GM12878 (cell line): ENCODE results near the gene CSTPP1. TPM values are rescaled to one million over a fixed set of nuclear protein-coding genes. Genes with fewer than 3 reads are reported as not detected.

Experiments used
- ATAC-seq: fragments of 200-7000 bp; cut with Tn5 transposase; 3 replicates; pipeline ENCODE4 v1.9.1; 2020; ENCODE audit warnings: mild to moderate bottlenecking, moderate library complexity
- BruUV-seq: library from RNA; stranded (reverse); fragments of 400-500 nt; replicated peaks from 2 replicates; lab custom pipeline; 2021; lab: Mats Ljungman, UMichigan
- CTCF ChIA-PET: fragments of 300-600 bp; sonication (Branson Sonifier 250); formaldehyde crosslinking; extraction: SDS; loops from one replicate; lab custom pipeline; 2021; ENCODE audit warnings: inconsistent platforms; lab: Yijun Ruan, JAX
- POLR2A ChIA-PET: fragments of 350-600 bp; formaldehyde crosslinking; extraction: SDS; loops from one replicate; lab custom pipeline; 2021; ENCODE audit warnings: inconsistent platforms; lab: Charles Lee
- RAD21 ChIA-PET: fragments of 300-600 bp; sonication (Branson Sonifier 250); formaldehyde crosslinking; loops from one replicate; lab custom pipeline; 2023; ENCODE audit warnings: antibody characterized with exemption; ENCODE audit not compliant: unreplicated experiment; lab: Charles Lee
- SMC1A ChIA-PET: fragments of 300-600 bp; sonication (Branson Sonifier 250); formaldehyde crosslinking; loops from one replicate; lab custom pipeline; 2023; ENCODE audit not compliant: unreplicated experiment, uncharacterized antibody; lab: Charles Lee
- DNase-seq: peaks from one replicate; pipeline ENCODE4 v3.0.0-alpha.2; 2011; ENCODE audit warnings: low read depth, low spot score
- FAIRE-seq: peaks from 3 replicates; lab custom pipeline; 2011; peaks lifted over from hg19 to GRCh38; lab: Jason Lieb, UNC
- H2AFZ ChIP-seq: 2 replicates; pipeline ENCODE4 v1.6.0; 2011; ENCODE audit warnings: low read depth, low read length, control low read depth; ENCODE audit not compliant: control insufficient read depth
- H3K27ac ChIP-seq: 2 replicates; pipeline ENCODE4 v1.5.1; 2011; ENCODE audit warnings: control low read depth; ENCODE audit not compliant: control insufficient read depth, insufficient read depth
- H3K27me3 ChIP-seq, 2 experiments: replicated peaks in 1 of 2; 2 replicates each; pipeline versions ENCODE4 v1.6.0 to v1.6.1; 2011; ENCODE audit warnings: low read length in 1 of 2; ENCODE audit not compliant: control insufficient read depth in 2 of 2, insufficient read depth in 2 of 2
- H3K36me3 ChIP-seq, 2 experiments: 2 replicates each; pipeline ENCODE4 v1.5.1; 2011; ENCODE audit warnings: low read length in 1 of 2; ENCODE audit not compliant: control insufficient read depth in 2 of 2, insufficient read depth in 2 of 2
- H3K4me1 ChIP-seq: 2 replicates; pipeline ENCODE4 v1.6.1; 2011; ENCODE audit warnings: mild to moderate bottlenecking, low read length, moderate library complexity, mixed read lengths; ENCODE audit not compliant: control insufficient read depth, insufficient read depth
- H3K4me2 ChIP-seq: 2 replicates; pipeline ENCODE4 v1.6.0; 2011; ENCODE audit warnings: control low read depth; ENCODE audit not compliant: control insufficient read depth, insufficient read depth
- H3K4me3 ChIP-seq: fragments of 200-600 bp; sonication (generic); 2 replicates; pipeline ENCODE4 v1.5.1; 2016
- H3K79me2 ChIP-seq: 2 replicates; pipeline ENCODE4 v1.6.0; 2011; ENCODE audit warnings: low read length; ENCODE audit not compliant: control insufficient read depth, insufficient read depth
- H3K9ac ChIP-seq: 2 replicates; pipeline ENCODE4 v1.8.0; 2011; ENCODE audit warnings: low read length, control low read depth, mixed read lengths; ENCODE audit not compliant: control insufficient read depth, insufficient read depth
- H3K9me3 ChIP-seq: replicated peaks from 3 replicates; pipeline ENCODE4 v1.5.1; 2011; ENCODE audit warnings: mild to moderate bottlenecking, low read length; ENCODE audit not compliant: control insufficient read depth, insufficient read depth
- H4K20me1 ChIP-seq: 2 replicates; pipeline ENCODE4 v1.6.0; 2011; ENCODE audit not compliant: control insufficient read depth, insufficient read depth
- ATF3 ChIP-seq: IDR thresholded peaks from 2 replicates; pipeline ENCODE4 v1.6.1; 2011; ENCODE audit warnings: low read depth, mild to moderate bottlenecking, low read length, moderate library complexity, borderline replicate concordance; ENCODE audit errors: extremely low read depth
- ELK1 ChIP-seq: IDR thresholded peaks from 2 replicates; pipeline ENCODE4 v1.6.1; 2012; ENCODE audit warnings: low read depth, low read length, improper control_type of control experiment
- IRF4 ChIP-seq: IDR thresholded peaks from 2 replicates; pipeline ENCODE4 v1.6.1; 2011; ENCODE audit warnings: low read depth, low read length
- LARP7 ChIP-seq: fragments of 450-650 bp; IDR thresholded peaks from 2 replicates; pipeline ENCODE4 v1.6.1; 2017; ENCODE audit warnings: mild to moderate bottlenecking
- NR2C1 ChIP-seq: fragments of 450-650 bp; IDR thresholded peaks from 2 replicates; pipeline ENCODE4 v1.6.1; 2017; ENCODE audit warnings: antibody characterized with exemption, mild to moderate bottlenecking, moderate library complexity
- RBBP5 ChIP-seq: fragments of 200-600 bp; sonication (generic); conservative IDR thresholded peaks from 2 replicates; pipeline ENCODE4 v1.6.1; 2016
- TCF12 ChIP-seq: IDR thresholded peaks from 2 replicates; pipeline ENCODE4 v1.6.1; 2011; ENCODE audit warnings: low read depth, mild to moderate bottlenecking, low read length
- ZNF384 ChIP-seq: IDR thresholded peaks from 2 replicates; pipeline ENCODE4 v1.6.1; 2012; ENCODE audit warnings: low read depth, mild to moderate bottlenecking, low read length, improper control_type of control experiment, borderline replicate concordance
- WGBS: methylation state at CpG from one replicate; pipeline ENCODE4 v1.1.6; 2016; ENCODE audit warnings: low lambda C conversion rate; ENCODE audit not compliant: insufficient replicate concordance, insufficient coverage; ENCODE audit errors: missing lambda C conversion rate; 5-methylcytosine and 5-hydroxymethylcytosine counted together
- in situ Hi-C: fragments of 300-500 bp; cut with MboI; formaldehyde crosslinking; loops from 9 replicates; pipeline ENCODE4 v1.14.3; 2018; ENCODE audit warnings: mixed read lengths
- intact Hi-C: fragments of 100-400 bp; cut with micrococcal nuclease; formaldehyde crosslinking; loops from one replicate; pipeline ENCODE4 v1.14.2; 2022; ENCODE audit not compliant: unreplicated experiment
- polyA plus RNA-seq, 11 experiments: library from polyadenylated mRNA; depleted of rRNA in 4 of 11; unstranded in 6 of 11; stranded (reverse) in 5 of 11; fragments of >200 nt; fragmentation: Nextera tagmentation in 4 of 11; fragmentation: Illumina TruSeq in 1 of 11; extraction: Ambion mirVana in 4 of 11; extraction: Trizol in 1 of 11; gene quantifications; 1 replicate in 1 of 11; 2 replicates in 10 of 11; pipeline versions ENCODE4 v1.2.1 to v1.2.3, GENCODE V29; 2011 to 2016; ENCODE audit warnings: inconsistent platforms in 2 of 11, missing spikeins in 2 of 11, low read depth in 1 of 11
- total RNA-seq, 4 experiments: library from RNA; depleted of rRNA in 3 of 4; stranded (reverse); fragments of >200 nt in 3 of 4; fragmentation: Illumina TruSeq in 1 of 4; extraction: Trizol in 1 of 4; gene quantifications; 2 replicates each; pipeline versions ENCODE4 v1.2.1 to v1.2.3, GENCODE V29; 2013 to 2021

Gene CSTPP1
- total and polyA plus RNA-seq, 10 of the 15 experiments (the other 5 are each of a cell fraction or from before 2014, with no cell fraction given), result 7.1 to 23.4 (median 17.5) TPM

GRCh38 chr11:47010179-47010578 lies 73.6 kb downstream of the CSTPP1 start (continued):
- TF ChIP-seq ZNF384, result no peak
- TF ChIP-seq, all 136 proteins: peak for 0

GRCh38 chr11:47014097-47014496 lies 77.5 kb downstream of the CSTPP1 start:
- DNase-seq (no peak), FAIRE-seq (no peak)
- in situ Hi-C loops, result no loop called here
- Histone ChIP-seq H3K4me2 (no peak overlapping the region), H3K27ac (no peak overlapping the region), H3K9me3 (peaks cover 4% of the 10 kb centered on the region; the same call in 2 of the 3 replicates), H3K4me1 (no peaks in the 10 kb centered on the region; the same call in 1 of the 2 replicates), H3K79me2 (no peaks in the 10 kb centered on the region)
- POLR2A ChIA-PET, result interaction anchor here (0.5 kb wide), 1 partner anchor 62 kb away, joined by 3 read pairs; no protein-coding TSS in a partner anchor
- RAD21 ChIA-PET, result no interaction called here
- no TSS peak for BruUV-seq
- TF ChIP-seq LARP7 (no peak), RBBP5 (no peak), TCF12 (no peak), IRF4 (no peak), NR2C1 (no peak), ELK1 (no peak), ATF3 (no peak)
- TF ChIP-seq, all 136 proteins: peak for 0
- ChIA-PET SMC1A (interaction anchor here (1.7 kb wide), 1 partner anchor 12 kb away, joined by 4 read pairs; no protein-coding TSS in a partner anchor), CTCF (no interaction called here)
- Histone ChIP-seq H4K20me1 (no peaks in the 10 kb centered on the region), H3K36me3 (no peaks in the 10 kb centered on the region), H3K4me3 (no peak overlapping the region), H3K9ac (no peak overlapping the region), H3K27me3 (no peaks in the 10 kb centered on the region), H2AFZ (no peak overlapping the region)
- 100% methylated on average over 3 of the region's 3 CpGs for WGBS
- ATAC-seq, result no peak
- intact Hi-C loops, result no loop called here
